ENCODE data around the gene PBLD.

DNA sequence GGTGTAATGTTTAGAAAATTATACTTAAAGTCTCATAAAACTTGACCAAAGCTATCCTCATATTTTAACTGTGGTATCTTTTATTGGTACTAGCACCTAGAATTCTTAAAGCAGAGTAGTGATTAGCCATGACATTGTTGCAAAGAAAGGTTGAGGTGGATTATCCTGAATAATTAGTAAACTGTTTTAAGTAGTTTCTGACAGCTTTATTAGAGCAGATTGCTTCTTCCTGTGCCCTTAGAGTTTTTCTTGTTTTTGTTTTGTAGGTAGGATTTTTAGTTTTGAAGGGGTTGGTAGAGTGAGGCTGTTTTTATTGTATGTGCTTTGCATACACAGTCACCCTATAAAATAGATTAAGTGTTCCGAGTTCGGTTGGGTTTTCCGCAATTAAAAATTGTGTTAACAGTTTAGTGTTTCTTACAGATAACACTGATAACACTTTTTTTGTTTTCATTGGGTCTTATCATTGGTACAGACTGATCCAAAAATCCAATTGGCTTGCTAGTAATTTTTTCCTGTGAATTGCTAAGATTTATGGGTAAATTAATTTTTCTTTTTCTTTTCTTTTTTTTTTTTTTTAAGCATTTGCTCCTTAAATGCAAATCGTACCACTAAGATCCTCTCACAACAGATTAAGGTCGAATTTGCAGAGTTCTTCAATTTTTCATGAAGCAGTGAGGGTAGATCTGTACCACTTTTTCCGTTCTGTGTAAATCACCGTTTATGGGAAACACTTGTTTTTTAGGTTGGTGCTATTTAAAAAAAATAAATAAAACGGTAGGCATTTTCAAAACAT is 2.1 kb upstream of the PBLD start:
- TF ChIP-seq, protein P1, sequence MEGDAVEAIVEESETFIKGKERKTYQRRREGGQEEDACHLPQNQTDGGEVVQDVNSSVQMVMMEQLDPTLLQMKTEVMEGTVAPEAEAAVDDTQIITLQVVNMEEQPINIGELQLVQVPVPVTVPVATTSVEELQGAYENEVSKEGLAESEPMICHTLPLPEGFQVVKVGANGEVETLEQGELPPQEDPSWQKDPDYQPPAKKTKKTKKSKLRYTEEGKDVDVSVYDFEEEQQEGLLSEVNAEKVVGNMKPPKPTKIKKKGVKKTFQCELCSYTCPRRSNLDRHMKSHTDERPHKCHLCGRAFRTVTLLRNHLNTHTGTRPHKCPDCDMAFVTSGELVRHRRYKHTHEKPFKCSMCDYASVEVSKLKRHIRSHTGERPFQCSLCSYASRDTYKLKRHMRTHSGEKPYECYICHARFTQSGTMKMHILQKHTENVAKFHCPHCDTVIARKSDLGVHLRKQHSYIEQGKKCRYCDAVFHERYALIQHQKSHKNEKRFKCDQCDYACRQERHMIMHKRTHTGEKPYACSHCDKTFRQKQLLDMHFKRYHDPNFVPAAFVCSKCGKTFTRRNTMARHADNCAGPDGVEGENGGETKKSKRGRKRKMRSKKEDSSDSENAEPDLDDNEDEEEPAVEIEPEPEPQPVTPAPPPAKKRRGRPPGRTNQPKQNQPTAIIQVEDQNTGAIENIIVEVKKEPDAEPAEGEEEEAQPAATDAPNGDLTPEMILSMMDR (IDR thresholded peaks at IDR 0.05) = no peak
- TF ChIP-seq POLR2A (IDR thresholded peaks at IDR 0.05) = no peak

All from gastroesophageal sphincter (tissue), 3 donors.